GM18519 (cell line): ENCODE measurements around the gene FOXP4.

Source experiments
- ATAC-seq: cut with Tn5 transposase; IDR thresholded peaks from one replicate; pipeline ENCODE4 v1.9.1; 2021; ENCODE audit warnings: mild to moderate bottlenecking, moderate library complexity; ENCODE audit not compliant: unreplicated experiment, low FRiP score

Gene FOXP4

DNA sequence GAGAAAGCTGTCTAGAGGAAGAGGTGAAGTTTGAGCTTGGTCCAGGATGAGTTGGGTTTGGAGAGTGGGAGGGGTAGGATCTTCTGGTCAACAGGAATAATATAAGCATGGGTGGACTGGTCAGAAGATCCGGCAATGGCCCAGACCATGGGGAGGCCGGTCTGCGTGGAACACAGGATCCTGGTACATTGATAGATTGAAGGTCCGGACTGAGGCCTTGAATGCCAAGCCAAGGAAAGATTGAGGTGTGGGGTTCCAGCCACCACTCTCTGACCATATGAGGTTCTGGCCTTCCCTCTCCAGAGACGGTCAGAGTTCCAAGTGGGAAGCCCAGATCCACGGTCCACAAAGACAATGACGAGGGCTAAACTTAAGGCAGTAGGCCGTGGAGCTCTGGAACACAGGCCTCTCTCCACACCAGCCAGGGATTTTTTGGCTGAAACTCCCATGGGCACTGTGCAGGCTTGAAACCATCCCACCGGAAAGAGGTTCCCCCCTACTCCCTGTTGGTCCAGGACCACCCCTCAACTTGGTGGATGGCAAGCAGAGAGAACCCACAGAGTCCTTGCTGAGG, 95.3 kb downstream of the FOXP4 start:
- ATAC-seq, result no peak

DNA sequence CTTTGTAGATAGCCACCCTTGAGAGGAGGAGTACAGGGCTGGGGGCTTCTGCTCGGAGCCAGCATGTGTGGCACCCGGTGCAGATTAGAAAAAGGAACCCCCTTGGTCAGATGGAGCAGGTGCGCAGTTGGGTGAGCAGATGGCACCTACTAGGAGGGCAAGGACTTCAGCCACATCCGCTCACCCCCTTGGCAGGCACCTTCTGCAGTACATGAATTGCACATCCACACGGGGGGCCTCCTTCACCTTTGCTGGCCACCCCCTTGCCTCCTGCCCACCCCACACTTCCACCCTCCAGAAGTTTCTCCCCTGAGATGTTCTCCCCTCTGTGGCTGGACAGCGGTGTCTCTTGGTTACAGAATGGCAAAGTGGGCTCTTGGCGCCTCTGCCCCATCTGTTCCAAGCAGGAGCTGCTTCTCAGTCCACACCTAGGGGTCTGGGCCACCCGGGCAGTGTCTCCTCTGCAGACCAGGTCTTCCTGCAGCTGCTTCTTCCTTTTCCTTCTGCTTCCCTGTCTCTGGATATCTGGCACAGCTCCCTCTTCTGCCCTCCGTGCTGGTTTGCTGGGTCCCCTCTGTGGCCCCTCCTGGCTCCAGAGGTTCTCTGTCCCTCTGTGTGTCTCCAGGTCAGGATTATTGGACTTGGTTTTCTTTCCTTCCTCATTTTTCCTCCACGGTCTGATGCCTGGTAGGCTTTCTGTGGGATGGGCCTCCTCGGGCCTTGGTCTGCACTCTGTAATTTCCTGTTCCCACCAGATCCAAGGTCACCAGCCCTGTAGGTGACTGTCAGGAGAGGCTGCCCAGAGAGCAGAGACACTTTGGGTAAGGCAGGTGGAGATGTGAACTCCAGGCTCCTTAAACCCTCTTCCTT, 96.1 kb downstream of the FOXP4 start:
- no peak for ATAC-seq

DNA sequence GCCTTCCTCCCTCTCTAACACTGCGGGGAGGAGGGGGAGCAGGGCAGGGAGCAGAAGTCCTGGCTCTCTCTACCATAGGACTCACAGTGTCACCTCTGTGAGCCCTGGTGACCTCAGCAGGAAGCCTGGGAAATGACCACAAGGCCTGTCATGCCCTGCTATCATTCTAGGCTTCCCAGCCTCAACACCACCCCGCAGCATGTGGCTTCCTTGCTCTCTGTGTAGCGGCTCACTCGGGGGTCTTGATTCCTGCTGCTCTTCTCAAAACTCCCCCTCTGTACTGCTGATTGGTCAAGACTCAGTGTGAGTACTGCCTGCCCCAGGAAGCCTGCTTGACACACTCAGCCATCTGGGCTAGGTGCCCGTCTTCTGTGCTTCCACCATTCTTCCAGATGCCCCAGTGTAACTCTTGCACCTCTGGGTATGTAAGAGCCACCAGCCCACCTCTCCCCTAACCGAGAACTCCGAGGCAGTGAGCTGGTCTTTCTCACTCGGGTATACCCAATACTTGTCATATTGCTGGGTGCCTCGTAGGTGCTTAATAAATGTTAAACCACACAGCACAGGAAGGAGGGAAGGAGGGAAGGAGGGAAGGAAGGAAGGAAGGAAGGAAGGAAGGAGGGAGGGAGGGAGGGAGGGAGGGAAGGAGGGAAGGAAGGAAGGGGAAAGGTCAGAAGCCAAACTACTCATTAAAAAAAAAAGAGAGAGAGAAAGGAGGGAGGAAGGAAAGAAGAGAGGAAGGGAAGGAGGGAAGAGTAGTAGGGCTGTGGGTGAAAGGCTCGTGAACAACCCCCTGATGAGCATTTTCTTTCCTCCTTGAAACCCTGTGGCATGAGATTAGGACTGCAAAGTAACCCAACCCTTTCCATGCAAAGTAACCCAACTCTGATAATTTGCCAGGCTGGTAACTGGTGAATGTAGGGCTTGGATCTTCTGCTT, 97.0 kb downstream of the FOXP4 start:
- ATAC-seq, result no peak

DNA sequence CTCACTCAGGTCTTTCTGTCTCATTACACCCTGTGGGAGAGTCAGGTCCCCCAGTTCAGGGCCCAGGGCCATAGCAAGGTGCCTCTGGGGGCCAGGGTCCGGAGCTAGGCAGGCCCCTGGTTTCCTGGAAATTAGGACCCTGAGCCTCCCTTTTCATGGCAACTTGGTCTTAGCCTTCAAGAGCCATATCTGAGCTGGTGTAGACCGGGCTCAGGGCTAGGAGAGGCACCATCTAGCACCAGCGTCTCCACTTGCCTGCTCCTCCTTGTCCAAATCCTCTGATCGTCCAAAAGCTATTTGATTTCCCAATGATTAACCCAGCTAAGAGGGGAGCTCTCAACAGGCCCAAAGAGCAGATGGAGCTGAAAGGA, 97.7 kb downstream of the FOXP4 start:
- no peak for ATAC-seq

DNA sequence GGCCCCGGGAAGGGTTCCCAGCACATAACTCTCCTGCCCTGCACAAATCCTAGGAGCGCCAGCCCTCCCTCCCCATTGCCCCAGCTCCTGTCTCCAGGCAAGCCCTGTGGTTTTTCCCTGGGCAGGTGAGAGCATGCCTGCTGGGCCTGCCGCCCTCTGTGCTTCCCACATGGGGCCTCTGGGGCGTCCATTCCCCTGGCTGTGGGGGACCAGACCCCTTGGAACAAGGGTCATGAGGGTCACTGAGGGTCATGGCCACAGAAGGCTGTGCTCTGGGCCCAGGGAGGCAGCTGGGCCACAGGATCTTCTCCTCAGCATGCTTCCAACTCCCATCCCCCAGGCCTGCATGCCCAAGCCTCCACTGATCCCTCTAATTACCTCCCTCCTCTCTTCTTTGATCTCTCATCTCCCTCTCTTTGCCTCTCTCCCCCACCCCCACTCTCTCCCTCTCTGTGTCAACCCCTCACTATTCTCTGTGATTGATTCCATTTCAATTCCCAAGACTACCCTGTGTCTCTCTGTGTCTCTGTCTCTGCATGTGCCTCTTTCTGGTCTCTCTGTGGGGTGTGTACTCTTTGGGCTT, 98.2 kb downstream of the FOXP4 start:
- ATAC-seq, result no peak

DNA sequence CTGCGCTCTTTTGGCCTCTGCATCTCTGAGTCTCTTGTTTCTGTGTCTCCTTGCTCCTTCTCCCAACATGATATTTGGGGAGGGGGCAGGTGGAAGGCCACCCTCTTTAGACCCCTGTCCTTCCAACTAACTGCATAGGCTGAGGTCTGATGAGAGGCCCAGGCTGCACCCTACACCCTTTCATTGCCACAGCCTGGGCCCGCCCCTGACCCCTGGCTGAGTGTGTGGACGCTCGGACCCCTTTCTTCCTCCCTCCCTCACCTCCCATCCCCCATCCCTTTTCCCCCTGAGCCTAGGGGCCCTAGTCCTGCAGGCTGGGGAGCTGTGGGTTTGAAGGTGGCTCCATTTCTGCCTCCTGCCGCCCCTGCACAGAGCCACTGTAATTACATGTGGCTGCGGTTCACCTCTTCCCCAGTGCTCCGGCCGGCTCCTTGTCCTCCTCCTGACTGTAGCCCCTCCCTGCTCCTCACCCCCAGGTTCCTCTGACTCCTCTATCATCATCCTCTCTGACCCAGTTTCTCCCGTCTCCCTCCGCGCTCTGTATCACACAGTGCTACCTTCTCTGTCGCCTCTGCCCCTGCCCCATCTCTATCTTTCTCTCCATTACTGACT, 98.9 kb downstream of the FOXP4 start:
- ATAC-seq, result no peak

DNA sequence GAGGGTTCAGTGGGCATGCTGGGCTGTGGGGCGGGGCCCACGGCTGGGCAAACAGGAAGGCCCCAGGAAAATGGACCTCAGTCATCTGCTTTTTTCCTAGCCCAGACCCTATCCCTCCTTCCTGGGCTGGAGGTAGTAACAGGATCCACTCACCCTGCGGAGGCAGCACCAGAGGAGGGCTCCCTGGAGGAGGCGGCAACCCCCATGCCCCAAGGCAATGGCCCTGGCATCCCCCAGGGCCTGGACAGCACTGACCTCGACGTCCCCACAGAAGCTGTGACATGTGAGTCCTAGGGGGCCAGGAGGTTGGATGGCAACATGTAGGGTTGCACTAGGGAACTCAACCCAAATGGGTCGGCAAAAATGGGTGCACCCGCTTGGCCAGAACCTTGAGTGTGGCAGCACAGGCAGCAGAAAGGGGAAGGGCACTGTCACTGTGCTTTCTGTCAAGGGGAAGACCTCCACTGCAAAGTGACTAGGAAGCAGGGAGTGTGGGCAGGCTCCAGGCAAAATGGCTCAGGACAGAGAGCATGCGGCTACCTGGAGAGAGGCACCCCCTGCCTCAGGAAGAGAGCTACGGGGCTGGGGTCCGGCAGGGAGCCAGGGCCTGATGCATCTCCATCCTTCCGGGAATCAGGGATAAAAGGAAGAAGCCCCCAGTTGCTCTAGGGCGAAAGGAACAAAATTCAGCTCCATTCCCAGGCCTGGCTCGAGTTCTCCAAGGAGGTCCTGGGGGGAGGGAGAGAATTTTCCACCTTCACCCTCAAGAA, 100.0 kb downstream of the FOXP4 start:
- no peak for ATAC-seq

DNA sequence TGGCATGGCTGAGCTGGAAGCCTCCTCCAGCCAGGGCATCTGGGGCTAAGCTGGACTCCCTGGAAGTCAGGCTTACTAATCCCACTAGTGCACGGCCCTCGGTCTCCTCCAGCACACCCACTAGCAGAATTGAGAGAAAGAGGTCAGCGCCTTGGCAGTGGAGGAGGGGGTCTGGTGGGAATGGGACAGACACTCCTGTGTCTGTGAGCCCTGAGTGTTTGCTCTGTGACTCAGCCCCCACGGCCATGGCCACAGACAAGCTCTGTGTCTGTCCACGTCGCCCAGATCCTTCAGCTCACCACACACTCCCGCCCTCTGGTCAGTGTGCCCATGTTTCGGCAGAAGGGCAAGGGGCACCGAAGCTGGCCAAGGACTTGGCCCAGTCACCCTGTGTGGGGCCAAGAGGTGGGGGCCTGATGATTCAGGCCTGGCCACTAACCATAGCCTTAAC, 100.9 kb downstream of the FOXP4 start:
- ATAC-seq, result no peak

DNA sequence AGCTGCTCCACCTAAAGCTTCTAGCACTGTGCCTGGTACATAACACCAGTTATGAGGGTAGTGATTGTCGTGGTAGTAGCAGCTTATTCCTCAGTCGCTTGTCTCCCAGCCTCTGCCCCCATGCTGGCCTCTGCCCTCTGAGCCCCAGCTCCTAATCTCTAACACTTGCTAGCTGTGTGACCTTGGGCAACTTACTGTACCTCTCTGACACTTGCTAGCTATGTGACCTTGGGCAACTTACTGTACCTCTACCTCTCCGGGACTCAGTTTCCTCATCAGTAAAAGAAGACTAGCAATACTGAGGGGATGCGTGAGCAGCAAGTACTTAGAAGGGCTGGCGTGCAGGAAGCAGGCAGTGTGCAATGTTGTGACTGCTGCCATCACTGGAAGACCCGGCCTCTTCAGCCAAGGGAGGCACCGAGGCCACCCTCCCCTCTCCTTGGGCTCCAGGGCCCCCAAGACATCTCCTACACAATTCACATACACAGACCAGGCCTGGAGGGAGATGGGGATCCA, 101.9 kb downstream of the FOXP4 start:
- ATAC-seq, result no peak

DNA sequence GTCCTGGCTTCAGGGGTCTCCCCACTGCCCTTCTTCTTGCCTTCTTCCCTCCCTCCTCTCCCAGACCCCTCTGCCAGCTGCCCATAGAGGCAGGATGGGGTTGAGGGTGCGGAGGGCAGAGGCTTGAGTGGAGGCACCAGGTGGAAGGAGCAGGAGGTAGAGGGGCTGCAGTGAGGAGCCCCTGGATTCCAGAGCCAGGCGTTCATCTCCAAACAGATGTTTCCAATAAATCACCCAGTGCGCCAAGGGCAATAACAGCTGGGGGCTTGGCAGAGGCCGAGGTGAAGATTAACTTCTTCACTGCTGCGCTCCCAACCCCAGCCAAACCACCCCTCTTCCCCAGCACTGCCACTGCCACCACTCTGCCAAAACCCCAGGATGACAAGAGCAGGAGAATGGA, 102.7 kb downstream of the FOXP4 start:
- ATAC-seq, result no peak

DNA sequence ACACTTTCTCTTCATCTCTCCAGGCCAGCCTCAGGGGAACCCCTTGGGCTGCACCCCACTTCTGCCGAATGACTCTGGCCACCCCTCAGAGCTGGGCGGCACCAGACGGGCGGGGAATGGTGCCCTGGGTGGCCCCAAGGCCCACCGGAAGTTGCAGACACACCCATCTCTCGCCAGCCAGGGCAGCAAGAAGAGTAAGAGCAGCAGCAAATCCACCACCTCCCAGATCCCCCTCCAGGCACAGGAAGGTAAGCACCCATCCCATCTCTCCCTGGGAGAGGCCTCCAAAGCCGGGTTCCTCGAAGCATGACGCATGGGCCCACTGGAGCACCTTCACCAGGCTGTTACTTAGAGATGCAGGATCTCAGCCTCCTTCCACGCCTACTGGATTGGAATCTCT, 103.4 kb downstream of the FOXP4 start:
- ATAC-seq, result no peak

DNA sequence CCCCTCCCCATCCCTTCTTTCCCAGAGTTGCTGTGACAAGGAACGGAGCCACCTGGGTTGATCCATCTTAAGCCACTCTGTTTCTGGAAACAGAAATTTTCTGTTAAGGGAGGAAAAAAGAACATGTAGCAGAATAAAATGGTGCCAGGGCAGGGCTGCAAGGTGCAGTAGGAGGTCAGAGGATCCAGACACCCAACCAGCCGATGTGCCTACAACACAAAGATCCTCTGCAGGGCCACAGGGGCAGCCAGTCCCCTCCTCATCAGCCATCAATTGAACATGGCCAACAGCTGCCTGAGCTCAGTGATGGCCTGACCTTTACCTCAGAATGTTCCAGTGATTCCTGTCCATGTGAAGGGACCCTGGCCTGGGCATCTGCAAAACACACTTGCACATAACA, 103.9 kb downstream of the FOXP4 start:
- ATAC-seq, result no peak

DNA sequence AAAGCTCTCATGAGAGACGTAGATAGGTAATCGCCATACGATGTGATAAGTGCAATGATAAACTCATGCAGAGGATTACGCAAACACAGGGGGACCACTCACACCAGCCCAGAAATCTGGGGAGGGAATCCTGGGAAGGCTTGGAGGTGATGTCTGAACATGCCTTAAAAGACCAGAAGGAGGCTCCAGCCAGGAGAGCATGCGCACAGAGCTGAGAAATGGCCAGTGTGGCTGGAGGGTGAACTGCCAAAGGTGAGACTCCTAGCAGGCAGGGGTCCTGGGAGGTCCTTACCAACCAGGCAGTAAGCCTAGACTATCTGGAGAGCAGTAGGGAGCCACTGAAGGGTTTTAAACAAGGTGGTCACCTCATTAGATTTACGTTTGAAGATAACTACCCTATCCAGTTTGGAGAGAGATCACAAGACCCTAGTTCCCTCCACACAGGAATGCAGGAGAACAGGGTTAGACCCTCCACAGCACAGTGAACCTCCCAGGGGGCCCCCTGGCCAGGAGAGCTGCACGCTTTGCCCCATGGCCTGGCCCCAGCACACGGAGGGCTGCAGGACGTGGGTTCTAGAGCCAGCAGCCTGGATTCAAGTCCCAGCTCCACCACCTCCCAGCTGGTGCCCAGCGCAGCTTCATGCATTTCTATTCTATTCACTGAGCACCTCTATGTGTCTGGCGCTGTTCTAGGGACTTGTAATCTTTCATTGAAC, 105.2 kb downstream of the FOXP4 start:
- no peak for ATAC-seq
